Stimulated activated CD4-positive, alpha-beta T cell treated with anti-CD3 and anti-CD28 coated beads, TNF-alpha, amount 100 ng/mL, for 4 hours (primary cell): ENCODE data around the gene MPPED1.

ENCODE experiments used
- DNase-seq, 3 experiments: peaks; one replicate each; pipeline ENCODE4 v3.0.0-alpha.2; 2020; ENCODE audit warnings: low read depth in 3 of 3

MPPED1 gene

DNA sequence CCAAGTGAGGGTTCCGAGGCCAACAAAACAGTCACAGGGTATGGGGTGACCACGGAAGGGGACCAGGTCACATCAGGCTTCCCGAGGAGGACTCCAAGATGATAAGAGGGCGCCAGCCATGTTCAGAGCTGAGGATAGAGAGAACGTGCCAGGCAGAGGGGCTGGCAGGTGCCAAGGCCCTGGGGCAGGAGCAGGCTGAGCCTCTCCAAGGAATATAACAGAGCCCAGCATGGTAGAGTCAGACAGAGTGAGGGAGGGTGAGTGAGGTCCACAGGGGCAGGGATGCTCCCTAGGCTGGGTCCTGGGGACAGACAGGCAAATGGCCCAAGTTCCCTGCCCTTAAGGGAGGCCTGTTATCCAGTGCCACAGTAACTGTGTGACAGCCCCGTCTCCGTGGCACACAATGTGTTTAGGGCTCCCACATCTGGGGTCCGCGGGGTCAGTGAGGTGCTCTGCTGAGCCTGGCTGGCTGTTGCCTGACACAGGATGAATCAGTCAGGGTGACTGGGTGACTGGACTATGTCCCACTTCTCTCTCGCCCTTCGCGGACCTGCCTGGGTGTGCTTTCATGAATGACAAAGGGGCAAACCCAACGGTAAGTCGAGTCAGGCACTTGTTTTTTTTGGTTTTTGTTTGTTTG, 105.3 kb downstream of the MPPED1 start:
- DNase-seq, result no peak

GRCh38 chr22:43520632-43521039, 108.8 kb downstream of the MPPED1 start:
- no peak for DNase-seq

DNA sequence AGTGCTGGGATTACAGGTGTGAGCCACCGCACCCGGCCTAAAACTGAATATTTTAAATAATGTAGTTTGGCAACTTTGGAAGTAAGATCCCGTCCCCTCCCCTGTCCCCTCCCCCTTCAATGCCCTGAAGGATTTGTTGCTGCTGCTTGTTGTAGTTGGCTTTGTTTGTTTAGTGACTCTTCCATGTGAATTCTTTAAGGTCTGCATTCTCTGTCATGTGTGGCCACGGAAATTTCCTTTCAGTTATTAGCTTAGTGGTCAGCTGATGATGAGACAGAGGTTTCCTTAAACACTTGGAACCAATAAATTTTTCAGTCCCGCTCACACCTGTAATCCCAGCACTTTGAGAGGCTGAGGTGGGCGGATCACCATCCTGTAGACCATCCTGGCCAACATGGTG, 109.9 kb downstream of the MPPED1 start:
- no peak for DNase-seq

DNA sequence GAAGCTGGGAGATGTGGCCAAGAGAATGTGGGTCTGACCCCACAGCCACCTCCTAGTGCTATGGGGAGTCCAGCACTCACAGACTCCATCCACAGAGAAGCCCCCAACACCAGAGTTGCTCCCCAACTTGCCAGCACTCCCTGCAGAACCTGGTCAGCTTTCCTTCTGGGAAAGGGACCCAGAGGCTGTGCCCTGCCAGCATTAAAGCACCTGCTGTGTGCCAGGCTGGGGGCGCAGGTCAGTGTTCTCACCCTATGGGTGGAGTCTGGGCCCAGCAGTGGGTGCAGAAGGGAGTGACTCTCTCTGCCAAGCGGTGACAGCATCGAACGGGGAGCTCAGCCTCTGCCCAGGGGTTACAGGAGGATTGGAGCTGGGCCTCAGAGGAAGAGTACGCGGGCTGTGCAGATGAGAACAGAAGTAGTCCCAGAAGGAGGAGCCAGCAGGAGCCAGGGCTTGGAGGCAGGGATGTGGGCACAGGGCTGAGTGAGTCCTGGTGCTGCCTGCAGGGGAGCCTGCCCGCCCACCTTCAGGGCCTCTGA, 114.4 kb downstream of the MPPED1 start:
- no peak for DNase-seq

DNA sequence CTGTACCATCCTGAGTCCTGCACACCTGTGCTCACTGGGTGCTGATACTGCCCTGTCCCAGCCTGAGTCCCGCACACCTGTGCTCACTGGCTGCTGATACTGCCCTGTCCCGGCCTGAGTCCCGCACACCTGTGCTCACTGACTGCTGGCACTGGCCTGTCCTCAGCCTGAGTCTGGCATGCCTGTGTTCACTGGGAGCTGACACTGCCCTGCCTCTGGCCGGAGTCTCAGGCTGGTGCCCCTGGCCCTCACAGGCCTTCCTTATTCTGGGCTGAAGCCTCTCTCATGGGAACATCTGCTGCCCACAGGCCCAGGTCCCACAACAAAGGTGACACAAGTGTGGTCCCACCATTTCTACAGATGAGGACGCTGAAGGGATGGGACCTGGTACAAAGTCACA, 115.1 kb downstream of the MPPED1 start:
- DNase-seq, result no peak

GRCh38 chr22:43528601-43529360, 117.0 kb downstream of the MPPED1 start:
- no peak for DNase-seq

- no peak for DNase-seq
These were observed 117.6 kb downstream of the MPPED1 start for GRCh38 chr22:43529461-43529860.

DNA sequence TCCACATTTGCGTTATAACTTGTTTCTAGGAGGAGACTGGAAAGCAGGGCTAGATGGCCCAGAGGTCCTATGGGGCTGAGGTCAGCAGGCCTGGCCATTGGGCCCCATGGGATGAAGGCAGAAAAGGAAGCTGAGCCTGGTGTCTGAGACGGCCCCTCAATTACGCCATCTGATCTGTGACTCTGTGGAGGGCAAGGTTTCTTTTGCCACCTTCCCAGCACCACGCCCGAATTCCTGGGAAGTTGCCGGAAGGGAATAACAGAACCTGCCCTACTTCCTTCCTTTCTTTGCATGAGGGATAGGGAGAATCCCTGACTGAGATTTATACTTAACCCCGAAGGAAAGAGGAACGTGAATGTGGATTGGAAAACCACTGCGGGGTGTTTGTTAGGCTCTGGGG, 118.1 kb downstream of the MPPED1 start:
- no peak for DNase-seq

DNA sequence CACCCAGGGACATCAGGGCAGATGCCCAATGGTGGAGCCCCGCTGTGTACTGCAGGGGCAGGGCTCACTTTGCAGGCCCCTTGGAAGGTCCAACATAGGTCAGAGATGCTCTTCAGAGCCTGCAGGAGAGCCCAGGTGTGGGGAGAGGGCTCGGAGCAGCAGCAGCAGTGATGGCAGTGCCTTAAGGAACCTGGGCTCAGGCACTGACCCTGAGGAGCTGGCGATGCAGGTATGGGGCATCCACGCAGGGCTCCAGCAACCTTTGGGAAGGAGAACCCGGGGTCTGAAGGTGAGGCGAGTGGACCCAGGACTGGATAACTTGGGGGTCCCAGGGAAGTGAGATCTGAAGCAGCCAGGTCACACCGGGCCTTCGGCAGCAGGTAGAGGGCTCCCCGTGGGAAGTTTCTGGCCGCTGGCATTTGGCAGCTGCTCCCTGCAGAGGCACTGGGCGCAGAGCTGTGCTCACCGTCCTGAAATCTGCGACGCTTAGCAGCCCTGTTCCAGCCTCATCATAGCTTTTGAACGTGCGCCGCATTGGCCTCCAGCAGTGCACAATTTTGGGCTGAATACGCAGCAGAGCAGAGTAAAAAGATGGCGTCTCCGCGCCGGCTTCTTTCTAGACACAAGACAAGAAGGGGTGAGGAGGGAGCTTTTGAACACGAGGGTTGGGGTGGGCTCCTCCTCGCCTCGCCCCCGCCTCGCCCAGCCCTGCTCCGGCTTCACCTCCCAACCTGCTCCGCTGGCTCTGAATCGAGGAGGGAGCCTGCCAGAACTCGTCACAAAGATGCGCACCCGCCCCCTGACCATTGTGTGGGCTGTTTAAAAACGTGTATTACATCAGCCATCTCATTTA, 118.8 kb downstream of the MPPED1 start:
- no peak for DNase-seq

- no peak for DNase-seq
These were observed 119.8 kb downstream of the MPPED1 start for GRCh38 chr22:43531651-43532050.

DNA sequence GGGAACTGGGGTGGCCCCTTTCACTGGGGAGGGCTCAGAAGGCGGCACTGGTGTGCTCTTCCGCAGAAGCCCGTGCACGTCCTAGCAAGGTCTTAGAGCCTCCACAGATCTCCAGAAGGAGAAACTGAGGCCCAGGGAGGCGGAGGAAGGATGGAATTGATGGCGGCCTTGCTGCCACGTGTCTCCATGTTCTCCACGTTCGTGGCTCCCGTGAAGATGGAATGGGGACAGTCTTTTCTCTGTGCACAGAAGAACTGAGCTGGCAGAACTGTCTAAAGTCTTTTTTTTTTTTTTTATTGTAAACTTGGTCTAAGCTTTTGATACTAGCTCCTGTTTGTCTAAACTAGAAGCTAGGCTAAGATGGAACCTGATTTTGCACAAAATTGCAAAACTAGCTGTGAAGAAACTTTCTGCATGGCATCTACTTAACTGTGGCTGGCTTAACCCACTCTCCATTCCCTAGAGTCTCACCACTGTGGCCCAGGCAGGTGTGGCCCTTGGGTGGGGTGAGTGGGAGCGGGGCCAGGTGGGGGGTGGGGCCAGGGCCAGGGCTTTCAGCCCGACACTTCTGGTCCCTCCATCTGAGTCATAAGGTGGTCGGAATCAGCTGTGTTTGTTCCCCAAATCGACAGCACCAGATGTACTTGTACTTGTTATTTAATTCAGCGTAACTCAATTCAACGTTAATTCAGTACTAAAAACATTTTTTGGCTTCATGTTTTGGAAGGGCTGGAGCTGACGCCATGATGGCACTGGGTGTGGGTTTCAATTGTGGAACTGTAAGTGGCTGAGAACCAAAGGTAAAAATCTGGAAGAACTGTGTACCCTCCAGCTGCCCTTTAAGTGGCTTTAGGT, 120.7 kb downstream of the MPPED1 start:
- no peak for DNase-seq

GRCh38 chr22:43533156-43533530, 121.3 kb downstream of the MPPED1 start:
- no peak for DNase-seq

GRCh38 chr22:43533656-43534428, 122.0 kb downstream of the MPPED1 start:
- no peak for DNase-seq

DNA sequence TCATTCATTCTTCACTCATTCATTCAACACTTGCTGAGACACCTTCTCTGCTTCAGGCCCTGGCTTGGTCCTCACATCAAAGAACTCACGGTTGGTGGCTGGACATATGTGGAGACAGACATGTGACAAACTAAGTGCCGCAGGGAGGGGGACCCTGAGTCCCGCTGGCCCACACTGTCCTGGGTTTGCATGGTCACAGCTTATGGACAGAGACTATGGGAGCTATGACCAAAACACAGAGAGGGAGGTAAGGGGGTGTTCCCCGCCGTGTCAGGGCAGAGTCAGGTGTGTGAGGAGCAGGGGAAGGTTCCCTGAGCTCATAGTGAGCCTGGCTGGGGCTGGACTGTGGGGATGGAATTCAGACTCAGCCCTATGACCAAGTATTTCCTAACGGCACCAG, 123.1 kb downstream of the MPPED1 start:
- DNase-seq, result no peak

GRCh38 chr22:43535336-43535735, 123.5 kb downstream of the MPPED1 start:
- no peak for DNase-seq

GRCh38 chr22:43535741-43536140, 123.9 kb downstream of the MPPED1 start:
- DNase-seq, result no peak

GRCh38 chr22:43537019-43537585, 125.3 kb downstream of the MPPED1 start:
- no peak for DNase-seq

DNA sequence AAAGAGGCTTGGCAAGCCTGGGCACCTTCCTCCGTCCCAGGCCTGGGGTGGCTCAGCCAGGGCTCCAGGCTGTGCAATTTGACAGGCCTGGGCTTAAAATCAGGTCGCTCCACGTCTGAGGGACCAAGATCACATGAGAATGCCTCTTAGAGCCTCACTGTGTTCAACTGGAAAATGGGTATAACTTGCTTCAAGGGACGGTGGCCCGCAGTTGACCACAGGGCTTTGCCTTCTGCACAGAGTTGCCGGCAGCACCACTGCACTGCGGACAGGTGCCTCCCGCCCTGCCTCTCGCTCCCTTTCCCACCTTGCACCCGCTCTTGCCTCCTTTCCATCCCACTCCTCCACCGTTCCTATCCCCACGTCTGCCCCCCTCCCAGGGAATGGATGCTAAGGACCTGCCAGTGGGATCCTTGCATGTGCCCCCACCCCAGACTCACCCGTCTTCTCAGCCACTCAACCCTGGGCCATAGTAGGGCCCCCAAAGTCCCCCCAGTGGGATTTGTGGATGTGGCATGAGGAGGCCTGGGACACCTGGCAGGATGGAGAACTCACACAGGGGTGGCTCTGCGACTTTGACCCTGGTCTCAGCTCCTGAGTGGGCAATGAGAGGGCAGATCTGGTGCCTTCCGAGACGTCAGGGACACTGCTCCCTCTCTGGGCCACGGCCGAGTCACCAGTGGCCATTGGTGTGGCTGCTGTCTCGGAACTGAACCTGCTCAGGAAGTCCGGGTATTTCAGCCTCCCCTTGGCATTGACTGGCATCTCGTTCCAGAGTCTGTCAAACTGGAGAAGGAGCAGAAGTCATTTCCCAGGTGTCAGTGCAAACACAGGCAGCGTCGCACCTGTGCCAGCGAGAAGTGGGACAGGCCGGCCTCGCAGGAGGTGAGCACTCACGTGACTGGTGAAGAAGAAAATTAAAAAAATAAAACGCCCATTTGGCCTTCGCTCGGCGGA, 128.0 kb downstream of the MPPED1 start:
- no peak for DNase-seq

DNA sequence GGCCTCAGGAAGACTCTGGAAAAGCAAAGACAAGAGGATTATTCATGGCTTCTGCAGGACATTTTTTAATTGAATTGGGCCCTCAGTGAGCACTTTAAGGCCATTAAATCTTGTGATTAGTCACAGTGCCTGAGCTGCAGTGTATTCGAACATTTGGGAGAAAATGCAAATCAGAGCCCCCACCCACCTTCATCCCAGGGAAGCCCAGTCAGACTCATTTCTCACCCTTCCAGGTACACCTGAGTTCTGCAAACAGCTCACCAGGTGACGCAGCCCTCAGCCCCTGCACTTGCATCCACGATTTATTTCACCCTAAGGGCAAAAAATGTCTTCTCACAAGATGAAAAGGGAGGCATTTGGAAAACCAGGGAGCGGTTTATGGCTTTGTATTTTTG, 128.7 kb downstream of the MPPED1 start:
- no peak for DNase-seq
